ENCODE measurements around the gene CSHL1. TPM values are rescaled to one million over a fixed set of nuclear protein-coding genes. Genes with fewer than 3 reads are reported as not detected.

CSHL1 gene
- total and polyA plus RNA-seq, 2 donors (not counting 1 experiment from before 2014, with no cell fraction given): not detected

GRCh38 chr17:63946440-63947363 is 35.6 kb upstream of the CSHL1 start:
- Histone ChIP-seq H3K27me3 (replicated peaks in 1 of 4; ENCODE audit: control extremely low read depth in 1 of 4, control insufficient read depth in 3 of 4, insufficient read depth in 4 of 4, low read length in 3 of 4) (no peaks in the 10 kb centered on the region), H3K4me3 (ENCODE audit: control extremely low read depth in 1 of 5, extremely low read depth in 1 of 5, insufficient read depth in 1 of 5, low read depth in 2 of 5, low read length in 4 of 5) (peak overlapping the region; percentile 20 to 59 (median 41)), H3K4me1 (ENCODE audit: control insufficient read depth in 2 of 2, insufficient read depth in 2 of 2, low read length in 2 of 2) (peaks cover 35 to 70% of the 10 kb centered on the region in 2 donors), H3K4me2 (replicated peaks; ENCODE audit: low read depth, low read length, poor library complexity, severe bottlenecking) (peak overlapping the region; percentile 93), H2AFZ (ENCODE audit: insufficient read depth, low read depth, low read length, poor library complexity, severe bottlenecking) (peak overlapping the region; percentile 38), H3K27ac (ENCODE audit: low read length in 2 of 2) (peak overlapping the region; percentile 72 to 84), H3K9me3 (ENCODE audit: control extremely low read depth in 1 of 3, control insufficient read depth in 2 of 3, insufficient read depth in 1 of 3, low read length in 2 of 3) (peaks cover 0 to under 1% (median 0%) of the 10 kb centered on the region in 3 donors), H4K20me1 (ENCODE audit: control insufficient read depth, insufficient read depth, low read length, poor library complexity, severe bottlenecking) (no peaks in the 10 kb centered on the region), H3K9ac (ENCODE audit: low read length) (peak overlapping the region; percentile 63), H3K36me3 (replicated peaks in 1 of 2; ENCODE audit: control extremely low read depth in 1 of 2, control insufficient read depth in 1 of 2, extremely low read depth in 1 of 2, insufficient read depth in 2 of 2, low read length in 1 of 2) (no peaks in the 10 kb centered on the region), H3K79me2 (ENCODE audit: control insufficient read depth, insufficient read depth, low read length) (peaks cover 26% of the 10 kb centered on the region)
- H3K27ac Mint-ChIP-seq: peak overlapping the region; percentile 99
- CTCF ChIA-PET: interaction anchor here (0.6 to 3.4 kb wide), 25 partner anchors 10 to 521 kb away, joined by 3 to 834 read pairs (median 8); partner anchors contain the start of genes CD79B, CSHL1, ERN1 and GH1
- peak; percentile 70 for ATAC-seq (ENCODE audit: low read depth)
- no peak for TF ChIP-seq EZH2 (IDR thresholded peaks at IDR 0.05; ENCODE audit: borderline replicate concordance, insufficient read depth, low read depth, low read length, poor library complexity, severe bottlenecking)
- TF ChIP-seq, protein P1, sequence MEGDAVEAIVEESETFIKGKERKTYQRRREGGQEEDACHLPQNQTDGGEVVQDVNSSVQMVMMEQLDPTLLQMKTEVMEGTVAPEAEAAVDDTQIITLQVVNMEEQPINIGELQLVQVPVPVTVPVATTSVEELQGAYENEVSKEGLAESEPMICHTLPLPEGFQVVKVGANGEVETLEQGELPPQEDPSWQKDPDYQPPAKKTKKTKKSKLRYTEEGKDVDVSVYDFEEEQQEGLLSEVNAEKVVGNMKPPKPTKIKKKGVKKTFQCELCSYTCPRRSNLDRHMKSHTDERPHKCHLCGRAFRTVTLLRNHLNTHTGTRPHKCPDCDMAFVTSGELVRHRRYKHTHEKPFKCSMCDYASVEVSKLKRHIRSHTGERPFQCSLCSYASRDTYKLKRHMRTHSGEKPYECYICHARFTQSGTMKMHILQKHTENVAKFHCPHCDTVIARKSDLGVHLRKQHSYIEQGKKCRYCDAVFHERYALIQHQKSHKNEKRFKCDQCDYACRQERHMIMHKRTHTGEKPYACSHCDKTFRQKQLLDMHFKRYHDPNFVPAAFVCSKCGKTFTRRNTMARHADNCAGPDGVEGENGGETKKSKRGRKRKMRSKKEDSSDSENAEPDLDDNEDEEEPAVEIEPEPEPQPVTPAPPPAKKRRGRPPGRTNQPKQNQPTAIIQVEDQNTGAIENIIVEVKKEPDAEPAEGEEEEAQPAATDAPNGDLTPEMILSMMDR (IDR thresholded peaks at IDR 0.05): peak; percentile 92
- DNase-seq: peak; percentile 87
- peaks cover 46% of the 10 kb centered on the region for H3K4me1 Mint-ChIP-seq
- no peaks in the 10 kb centered on the region for H3K27me3 Mint-ChIP-seq
- H3K4me3 Mint-ChIP-seq: peak overlapping the region; percentile 89
- intact Hi-C loops (cut with micrococcal nuclease): loop anchor here (1.0 kb wide), 4 partner anchors 14 to 74 kb away; partner anchors contain the start of genes CD79B and ICAM2
- no peaks in the 10 kb centered on the region for H3K9me3 Mint-ChIP-seq (ENCODE audit: insufficient read depth)
- WGBS (ENCODE audit: insufficient coverage): 36% methylated on average over 8 of the region's 20 CpGs
- POLR2A ChIA-PET: interaction anchor here (0.7 to 3.0 kb wide), 17 partner anchors 9 to 260 kb away, joined by 3 to 360 read pairs (median 6); partner anchors contain the start of genes CD79B, CSHL1, GH1 and ICAM2
